H1 (cell line): ENCODE measurements around the gene RUSF1. TPM values are rescaled to one million over a fixed set of nuclear protein-coding genes. Genes with fewer than 3 reads are reported as not detected.

Experiments
- CTCF ChIA-PET: fragments of 300-600 bp; sonication (Branson Sonifier 250); formaldehyde crosslinking; loops from one replicate; lab custom pipeline; 2021; ENCODE audit not compliant: partially characterized antibody; lab: Charles Lee
- POLR2A ChIA-PET: fragments of 300-600 bp; sonication (Branson Sonifier 250); formaldehyde crosslinking; loops from one replicate; lab custom pipeline; 2021; ENCODE audit warnings: inconsistent platforms; ENCODE audit not compliant: partially characterized antibody; lab: Charles Lee
- DNase-seq, 2 experiments: peaks; one replicate each; pipeline versions ENCODE4 v3.0.0 to v3.0.0-alpha.2; 2010 to 2022; ENCODE audit warnings: low spot score in 2 of 2, low read depth in 1 of 2, mixed read lengths in 1 of 2
- FAIRE-seq: peaks from 2 replicates; lab custom pipeline; 2011; peaks lifted over from hg19 to GRCh38; lab: Jason Lieb, UNC
- H2AFZ ChIP-seq: 2 replicates; pipeline ENCODE4 v1.8.1; 2012; ENCODE audit warnings: low read length, inconsistent platforms
- H2AK5ac ChIP-seq: 2 replicates; pipeline ENCODE4 v1.6.1; 2013; ENCODE audit warnings: low read depth, low read length
- H2BK120ac ChIP-seq: replicated peaks from 2 replicates; pipeline ENCODE3; 2013; ENCODE audit warnings: low read depth, low read length, inconsistent platforms
- H2BK12ac ChIP-seq: 2 replicates; pipeline ENCODE4 v1.6.1; 2013; ENCODE audit warnings: low read depth, low read length
- H2BK15ac ChIP-seq: 2 replicates; pipeline ENCODE4 v1.6.1; 2013; ENCODE audit warnings: low read length
- H2BK20ac ChIP-seq: 2 replicates; pipeline ENCODE4 v1.6.1; 2013; ENCODE audit warnings: low read length
- H2BK5ac ChIP-seq: 2 replicates; pipeline ENCODE4 v1.6.1; 2013; ENCODE audit warnings: low read depth, low read length
- H3K14ac ChIP-seq: 2 replicates; pipeline ENCODE4 v1.6.1; 2013; ENCODE audit warnings: inconsistent platforms; ENCODE audit not compliant: insufficient read length
- H3K18ac ChIP-seq: 2 replicates; pipeline ENCODE4 v1.6.1; 2013; ENCODE audit warnings: low read length; ENCODE audit errors: extremely low read depth
- H3K23ac ChIP-seq: 2 replicates; pipeline ENCODE4 v1.6.1; 2013; ENCODE audit warnings: inconsistent platforms; ENCODE audit not compliant: insufficient read length
- H3K23me2 ChIP-seq: 2 replicates; pipeline ENCODE4 v1.6.1; 2013; ENCODE audit warnings: low read depth, low read length
- H3K27ac ChIP-seq: 2 replicates; pipeline ENCODE4 v1.6.1; 2011; ENCODE audit warnings: low read depth, low read length, inconsistent platforms
- H3K27me3 ChIP-seq, 4 experiments: replicated peaks in 1 of 4; 1 replicate in 1 of 4; 2 replicates in 3 of 4; pipeline versions ENCODE4 v1.6.1 to v1.8.1; 2011 to 2013; ENCODE audit warnings: low read length in 3 of 4, mild to moderate bottlenecking in 3 of 4, inconsistent platforms in 2 of 4, mixed read lengths in 2 of 4, moderate library complexity in 1 of 4; ENCODE audit not compliant: control insufficient read depth in 3 of 4, insufficient read depth in 3 of 4; ENCODE audit errors: extremely low read depth in 1 of 4
- H3K36me3 ChIP-seq, 4 experiments: 2 replicates each; pipeline versions ENCODE4 v1.6.1 to v1.8.1; 2011 to 2013; ENCODE audit warnings: mild to moderate bottlenecking in 4 of 4, low read length in 3 of 4, moderate library complexity in 2 of 4, control low read depth in 1 of 4, inconsistent platforms in 1 of 4; ENCODE audit not compliant: insufficient read depth in 4 of 4, control insufficient read depth in 2 of 4
- H3K4ac ChIP-seq: replicated peaks from 2 replicates; pipeline ENCODE3; 2013; ENCODE audit warnings: low read length, low read depth, mixed read lengths, inconsistent platforms; ENCODE audit not compliant: insufficient read length
- H3K4me1 ChIP-seq, 4 experiments: replicated peaks in 1 of 4; 1 replicate in 1 of 4; 2 replicates in 3 of 4; pipeline versions ENCODE4 v1.6.1 to v1.8.1; 2011 to 2013; ENCODE audit warnings: low read length in 3 of 4, inconsistent platforms in 2 of 4, mixed read lengths in 1 of 4; ENCODE audit not compliant: insufficient read depth in 4 of 4, control insufficient read depth in 3 of 4
- H3K4me2 ChIP-seq, 2 experiments: 2 replicates each; pipeline versions ENCODE4 v1.6.1 to v1.8.1; 2011 to 2013; ENCODE audit warnings: low read depth in 2 of 2, low read length in 2 of 2, control low read depth in 1 of 2, inconsistent platforms in 1 of 2, mild to moderate bottlenecking in 1 of 2; ENCODE audit not compliant: insufficient read depth in 1 of 2
- H3K4me3 ChIP-seq, 4 experiments: fragments of 200-600, 300-600 bp in 1 of 4; sonication (generic), shearing (Covaris generic), sonication (Bioruptor Twin) in 1 of 4; 2 replicates each; pipeline versions ENCODE4 v1.5.1 to v1.8.1; 2011 to 2016; ENCODE audit warnings: low read length in 4 of 4, low read depth in 3 of 4, control low read depth in 2 of 4, inconsistent platforms in 2 of 4, mild to moderate bottlenecking in 2 of 4, mixed read lengths in 1 of 4, moderate library complexity in 1 of 4; ENCODE audit not compliant: insufficient read depth in 2 of 4; ENCODE audit errors: extremely low read depth in 1 of 4
- H3K56ac ChIP-seq: replicated peaks from 2 replicates; pipeline ENCODE3; 2013; ENCODE audit warnings: low read depth, mild to moderate bottlenecking, mixed read lengths, low read length, inconsistent platforms; ENCODE audit not compliant: insufficient read length
- H3K79me1 ChIP-seq: 2 replicates; pipeline ENCODE4 v1.6.1; 2013; ENCODE audit warnings: low read depth, low read length, control low read depth
- H3K79me2 ChIP-seq, 2 experiments: 2 replicates each; pipeline versions ENCODE4 v1.6.1 to v1.8.1; 2012 to 2013; ENCODE audit warnings: low read length in 2 of 2, mild to moderate bottlenecking in 2 of 2, inconsistent platforms in 1 of 2; ENCODE audit not compliant: insufficient read depth in 2 of 2, control insufficient read depth in 1 of 2
- H3K9ac ChIP-seq, 4 experiments: replicated peaks in 1 of 4; 1 replicate in 1 of 4; 2 replicates in 3 of 4; pipeline versions ENCODE4 v1.6.1 to v1.8.1; 2011 to 2013; ENCODE audit warnings: low read depth in 3 of 4, low read length in 3 of 4, control low read depth in 2 of 4, mild to moderate bottlenecking in 2 of 4, moderate library complexity in 2 of 4, inconsistent platforms in 1 of 4; ENCODE audit errors: extremely low read depth in 1 of 4
- H3K9me3 ChIP-seq, 2 experiments: 2 replicates each; pipeline versions ENCODE4 v1.6.1 to v1.8.1; 2012 to 2013; ENCODE audit warnings: mild to moderate bottlenecking in 2 of 2, moderate library complexity in 2 of 2, control low read depth in 1 of 2, inconsistent platforms in 1 of 2, low read depth in 1 of 2, low read length in 1 of 2, mixed read lengths in 1 of 2; ENCODE audit not compliant: insufficient read depth in 2 of 2
- H4K20me1 ChIP-seq, 2 experiments: replicated peaks in 1 of 2; 2 replicates each; pipeline versions ENCODE3 to v1.8.1; 2011 to 2013; ENCODE audit warnings: inconsistent platforms in 2 of 2, low read length in 2 of 2, mild to moderate bottlenecking in 1 of 2; ENCODE audit not compliant: insufficient read depth in 2 of 2, control insufficient read depth in 1 of 2
- H4K5ac ChIP-seq: 2 replicates; pipeline ENCODE4 v1.6.1; 2013; ENCODE audit warnings: low read length, low read depth, mixed read lengths, inconsistent platforms; ENCODE audit not compliant: insufficient read length
- H4K8ac ChIP-seq: 2 replicates; pipeline ENCODE4 v1.8.0; 2013; ENCODE audit warnings: mild to moderate bottlenecking, moderate library complexity, low read length, inconsistent platforms; ENCODE audit not compliant: insufficient read depth; ENCODE audit errors: extremely low read depth
- H4K91ac ChIP-seq: replicated peaks from 2 replicates; pipeline ENCODE3; 2013; ENCODE audit warnings: low read length, mixed read lengths, inconsistent platforms; ENCODE audit not compliant: insufficient read length
- GABPA ChIP-seq: IDR thresholded peaks from 2 replicates; pipeline ENCODE4 v1.6.1; 2011; ENCODE audit warnings: mild to moderate bottlenecking, low read length, moderate library complexity, borderline replicate concordance; ENCODE audit not compliant: insufficient read depth
- HDAC6 ChIP-seq: IDR thresholded peaks from one replicate; pipeline ENCODE4 v1.7.1; 2012; ENCODE audit warnings: low read depth, mild to moderate bottlenecking, inconsistent platforms, low read length, moderate library complexity
- JUN ChIP-seq: IDR thresholded peaks from 2 replicates; pipeline ENCODE4 v1.6.1; 2011; ENCODE audit warnings: low read depth, mild to moderate bottlenecking, improper control_type of control experiment, low read length
- KDM5A ChIP-seq: fragments of 200-600 bp; IDR thresholded peaks from 2 replicates; pipeline ENCODE4 v1.7.1; 2012; ENCODE audit warnings: mild to moderate bottlenecking, low read length, inconsistent platforms, mixed read lengths
- RBBP5 ChIP-seq: IDR thresholded peaks from 2 replicates; pipeline ENCODE4 v1.7.1; 2012; ENCODE audit warnings: low read depth, mild to moderate bottlenecking, inconsistent platforms, low read length, moderate library complexity, borderline replicate concordance
- SUZ12 ChIP-seq: fragments of 200-600 bp; sonication (generic); IDR thresholded peaks from 2 replicates; pipeline ENCODE4 v1.6.1; 2012; ENCODE audit warnings: mild to moderate bottlenecking, inconsistent platforms, low read length, moderate library complexity, mixed read lengths
- WGBS, 2 experiments: shearing (Covaris generic) in 1 of 2; methylation state at CpG; one replicate each; pipeline versions ENCODE4 v1.1.6 to v1.1.7; 2013 to 2015; ENCODE audit warnings: low lambda C conversion rate in 2 of 2, mixed read lengths in 2 of 2, inconsistent platforms in 1 of 2, low coverage in 1 of 2, missing lambda C conversion rate in 1 of 2; ENCODE audit not compliant: insufficient replicate concordance in 2 of 2, insufficient coverage in 1 of 2, insufficient read length in 1 of 2; ENCODE audit errors: extremely low coverage in 1 of 2, missing lambda C conversion rate in 1 of 2; 5-methylcytosine and 5-hydroxymethylcytosine counted together
- polyA plus RNA-seq, 7 experiments: library from polyadenylated mRNA; depleted of rRNA in 3 of 7; stranded (reverse) in 5 of 7; unstranded in 2 of 7; fragments of >200 nt in 5 of 7; fragments of 200-250 nt in 2 of 7; gene quantifications; 1 replicate in 5 of 7; 2 replicates in 1 of 7; 4 replicates in 1 of 7; pipeline versions ENCODE4 v1.2.1 to v1.2.3, GENCODE V29; 2011 to 2013; ENCODE audit warnings: missing spikeins in 2 of 7, mixed read lengths in 2 of 7
- total RNA-seq: library from RNA; stranded (reverse); fragmentation: NEBNext Ultra II Directional; extraction: Animal tissue kit (Norgen Biotek cat#: 25700); gene quantifications from 2 replicates; pipeline ENCODE4 v1.2.1, GENCODE V29; 2021

Gene RUSF1
- total and polyA plus RNA-seq, 2 of the 8 experiments (the other 6 are each of a cell fraction or from before 2014, with no cell fraction given), result 22.5 to 33.7 TPM

GRCh38 chr16:31489616-31490584 lies 18.3 kb downstream of the RUSF1 start:
- H2BK12ac ChIP-seq, result no peak overlapping the region
- no peaks in the 10 kb centered on the region for H3K79me1 ChIP-seq
- H3K4me2 ChIP-seq, result no peak overlapping the region; a peak in 1 of 4 replicates
- H2AK5ac ChIP-seq, result no peak overlapping the region
- no peak overlapping the region for H2BK20ac ChIP-seq
- peaks cover 15% of the 10 kb centered on the region for H3K23me2 ChIP-seq
- H3K9ac ChIP-seq, result no peak overlapping the region; a peak in 1 of 7 replicates
- TF ChIP-seq JUN (no peak), HDAC6 (no peak), KDM5A (no peak), SUZ12 (no peak), GABPA (no peak), RBBP5 (no peak)
- H3K9me3 ChIP-seq, result no peaks in the 10 kb centered on the region
- CTCF ChIA-PET, result interaction anchor here (0.6 to 2.2 kb wide), 6 partner anchors 11 to 222 kb away, joined by 3 to 9 read pairs (median 5); no protein-coding TSS in a partner anchor
- H3K4me3 ChIP-seq, result no peak overlapping the region
- H3K27me3 ChIP-seq, result peaks cover 14 to 51% (median 41%) of the 10 kb centered on the region in 4 experiments
- no peak overlapping the region for H3K27ac ChIP-seq
- no peak overlapping the region for H4K5ac ChIP-seq
- H4K8ac ChIP-seq, result no peak overlapping the region
- no peaks in the 10 kb centered on the region for H3K79me2 ChIP-seq
- H3K4me1 ChIP-seq, result peaks cover 0 to 8% (median 3%) of the 10 kb centered on the region in 4 experiments; a peak in 5 of 7 replicates
- H2BK15ac ChIP-seq, result no peak overlapping the region
- H3K4ac ChIP-seq, result no peak overlapping the region
- no peak overlapping the region for H3K14ac ChIP-seq
- POLR2A ChIA-PET, result interaction anchor here (0.9 to 7.9 kb wide), 8 partner anchors 10 to 233 kb away, joined by 3 to 69 read pairs (median 4); a partner anchor contains a TSS
- H3K23ac ChIP-seq, result no peak overlapping the region
- no peak overlapping the region for H2BK5ac ChIP-seq
- H3K18ac ChIP-seq, result no peak overlapping the region
- no peak for DNase-seq
- no peak overlapping the region for H2AFZ ChIP-seq
- H2BK120ac ChIP-seq, result no peak overlapping the region
- WGBS, 2 experiments, result 89% methylated on average over 22 of the region's 22 CpGs; no CpG with 5 or more reads in 1 of the 2 experiments
- H4K20me1 ChIP-seq, result peaks cover 0 to 16% of the 10 kb centered on the region in 2 experiments
- peaks cover 0 to 6% (median 0%) of the 10 kb centered on the region in 4 experiments; a peak in 2 of 8 replicates for H3K36me3 ChIP-seq
- no peak for FAIRE-seq
- H3K56ac ChIP-seq, result no peak overlapping the region
- H4K91ac ChIP-seq, result no peak overlapping the region
